Transverse colon (tissue), 4 donors: ENCODE data around the gene NEDD4L. TPM values are rescaled to one million over a fixed set of nuclear protein-coding genes. Genes with fewer than 3 reads are reported as not detected.
"Not testable (repeated sequence)": the region's sequence is repeated elsewhere in the genome, so short reads cannot be mapped to it uniquely, and the experiment has no call there.

Experiments
- DNase-seq: peaks from one replicate; pipeline ENCODE4 v3.0.0-alpha.2; 2019
- H3K27ac ChIP-seq, 4 donors: fragments of 200-600 bp; sonication (generic); 2 replicates each; pipeline ENCODE4 v1.5.1; 2016 to 2018; ENCODE audit warnings: inconsistent platforms in 4 of 4
- H3K27me3 ChIP-seq: fragments of 200-600 bp; sonication (generic); 2 replicates; pipeline ENCODE4 v1.5.1; 2017; ENCODE audit warnings: inconsistent platforms
- H3K36me3 ChIP-seq, 4 donors: fragments of 200-600 bp; sonication (generic); 2 replicates each; pipeline ENCODE4 v1.5.1; 2017 to 2019; ENCODE audit warnings: inconsistent platforms in 4 of 4
- H3K4me1 ChIP-seq, 4 donors: fragments of 200-600 bp; sonication (generic); 2 replicates each; pipeline ENCODE4 v1.5.1; 2017 to 2020; ENCODE audit warnings: inconsistent platforms in 4 of 4
- H3K4me3 ChIP-seq, 4 donors: fragments of 200-600 bp; sonication (generic); 1 replicate in 1 of 4; 2 replicates in 3 of 4; pipeline versions ENCODE4 v1.5.1 to v1.6.1; 2017 to 2019; ENCODE audit warnings: inconsistent platforms in 4 of 4
- H3K9me3 ChIP-seq, 2 donors: fragments of 200-600 bp; sonication (generic); 2 replicates each; pipeline ENCODE4 v1.5.1; 2017 to 2019; ENCODE audit warnings: inconsistent platforms in 2 of 2
- EP300 ChIP-seq: sonication (generic); formaldehyde crosslinking; IDR thresholded peaks from one replicate; pipeline ENCODE4 v1.6.1; 2017; ENCODE audit warnings: antibody characterized with exemption, low read depth
- POLR2A ChIP-seq: fragments of 450-650 bp; IDR thresholded peaks from one replicate; pipeline ENCODE4 v1.6.1; 2016; ENCODE audit warnings: antibody characterized with exemption, mild to moderate bottlenecking, moderate library complexity
- POLR2AphosphoS5 ChIP-seq, 3 donors: sonication (generic); formaldehyde crosslinking; IDR thresholded peaks; one replicate each; pipeline ENCODE4 v1.6.1; 2016; ENCODE audit warnings: antibody characterized with exemption in 3 of 3
- WGBS, 2 donors: methylation state at CpG; one replicate each; pipeline ENCODE4 v1.1.5; 2018; ENCODE audit warnings: low coverage in 1 of 2; 5-methylcytosine and 5-hydroxymethylcytosine counted together
- in situ Hi-C, 4 donors: fragments of 200-750 bp; cut with MboI; loops; one replicate each; pipeline versions ENCODE4 v1.15.0 to v1.15.1; 2017; ENCODE audit warnings: low sequenced_read_pairs in 3 of 4, low pct_ligation_motif_present in 1 of 4, low pct_unique_long_range_greater_than_20kb in 1 of 4
- intact Hi-C: fragments of 100-400 bp; cut with DNase I; formaldehyde crosslinking; loops from one replicate; pipeline ENCODE4 v1.15.1; 2023; ENCODE audit warnings: low total_unique reads
- total RNA-seq, 4 donors: library from RNA; depleted of rRNA; stranded (reverse); fragments of >200 nt; gene quantifications; one replicate each; pipeline ENCODE4 v1.1.0, GENCODE V29; 2016
- TF ChIP-seq, protein P1 (sequence below), 5 experiments: fragments of 200-600 bp in 3 of 5; fragments of 450-650 bp in 2 of 5; sonication (generic) in 3 of 5; IDR thresholded peaks; 1 replicate in 2 of 5; 2 replicates in 3 of 5; pipeline ENCODE4 v1.5.1; 2016 to 2017; ENCODE audit warnings: antibody characterized with exemption in 5 of 5, inconsistent platforms in 3 of 5, mild to moderate bottlenecking in 2 of 5, moderate library complexity in 1 of 5

Gene NEDD4L
- total RNA-seq, 4 donors from 2014 or later: 217 to 773 (median 305) TPM

DNA sequence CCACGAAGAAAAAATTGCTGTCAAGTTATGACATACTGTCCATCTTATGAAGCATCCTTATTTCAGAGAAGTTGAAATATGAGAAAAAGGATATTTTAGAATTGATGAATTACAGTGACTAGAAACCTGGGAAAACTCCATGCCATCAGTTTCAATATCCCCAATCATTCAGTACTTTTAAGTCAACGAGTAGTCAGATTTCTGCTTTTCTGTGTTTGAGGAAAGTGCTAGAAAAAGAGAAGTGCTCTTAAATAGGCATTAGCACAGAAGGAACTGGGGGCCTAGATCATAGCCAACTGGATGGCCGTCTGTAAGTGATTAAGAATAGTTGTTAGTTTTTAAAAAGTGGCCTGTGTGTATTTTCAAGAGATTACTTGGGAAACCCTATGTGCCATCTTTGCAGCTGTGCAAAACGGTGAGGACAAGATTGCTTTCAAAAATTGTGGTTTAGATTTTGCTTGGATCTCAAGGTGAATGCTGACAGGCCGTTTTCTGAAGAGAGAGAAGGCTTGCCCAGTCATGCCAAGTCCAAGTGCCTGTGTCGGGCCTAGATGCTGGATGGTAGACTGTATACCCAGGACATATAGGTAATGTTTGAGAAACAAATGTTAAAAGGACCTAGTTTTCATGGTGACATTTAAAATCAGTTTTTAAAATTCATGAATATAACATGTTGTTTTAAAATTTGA, 5.1 kb downstream of the NEDD4L start:
- H3K27me3 ChIP-seq: no peaks in the 10 kb centered on the region
- no peak for TF ChIP-seq POLR2A
- TF ChIP-seq EP300: no peak
- TF ChIP-seq, protein P1, sequence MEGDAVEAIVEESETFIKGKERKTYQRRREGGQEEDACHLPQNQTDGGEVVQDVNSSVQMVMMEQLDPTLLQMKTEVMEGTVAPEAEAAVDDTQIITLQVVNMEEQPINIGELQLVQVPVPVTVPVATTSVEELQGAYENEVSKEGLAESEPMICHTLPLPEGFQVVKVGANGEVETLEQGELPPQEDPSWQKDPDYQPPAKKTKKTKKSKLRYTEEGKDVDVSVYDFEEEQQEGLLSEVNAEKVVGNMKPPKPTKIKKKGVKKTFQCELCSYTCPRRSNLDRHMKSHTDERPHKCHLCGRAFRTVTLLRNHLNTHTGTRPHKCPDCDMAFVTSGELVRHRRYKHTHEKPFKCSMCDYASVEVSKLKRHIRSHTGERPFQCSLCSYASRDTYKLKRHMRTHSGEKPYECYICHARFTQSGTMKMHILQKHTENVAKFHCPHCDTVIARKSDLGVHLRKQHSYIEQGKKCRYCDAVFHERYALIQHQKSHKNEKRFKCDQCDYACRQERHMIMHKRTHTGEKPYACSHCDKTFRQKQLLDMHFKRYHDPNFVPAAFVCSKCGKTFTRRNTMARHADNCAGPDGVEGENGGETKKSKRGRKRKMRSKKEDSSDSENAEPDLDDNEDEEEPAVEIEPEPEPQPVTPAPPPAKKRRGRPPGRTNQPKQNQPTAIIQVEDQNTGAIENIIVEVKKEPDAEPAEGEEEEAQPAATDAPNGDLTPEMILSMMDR (IDR thresholded peaks at IDR 0.05): no peak
- no peak for TF ChIP-seq POLR2AphosphoS5 (IDR thresholded peaks at IDR 0.05)
- H3K27ac ChIP-seq: no peak overlapping the region
- peaks cover 0 to 17% (median 16%) of the 10 kb centered on the region in 4 donors for H3K4me1 ChIP-seq
- in situ Hi-C loops: loop anchor here in 2 of 4 donors (10.0 to 25.0 kb wide), 2 partner anchors 162 to 424 kb away; partner anchors contain the start of gene NARS1 (in 1 of the 2)
- no peak overlapping the region for H3K4me3 ChIP-seq
- H3K36me3 ChIP-seq: no peaks in the 10 kb centered on the region
- intact Hi-C loops: loop anchor here (5.0 to 10.0 kb wide), 2 partner anchors 128 to 306 kb away; no protein-coding TSS in a partner anchor
- no peak for DNase-seq
- WGBS, 2 donors: 79 to 86% methylated on average over 3 to 6 of the region's 6 CpGs
- H3K9me3 ChIP-seq: no peaks in the 10 kb centered on the region

- H3K27me3 ChIP-seq, DNase-seq, H3K36me3 ChIP-seq, intact Hi-C loops, H3K27ac ChIP-seq, H3K4me3 ChIP-seq, H3K9me3 ChIP-seq: not testable (repeated sequence)
- in situ Hi-C loops: loop anchor here in 2 of 4 donors (5.0 to 10.0 kb wide), 2 partner anchors 64 to 66 kb away; no protein-coding TSS in a partner anchor
- 94 to 100% methylated on average over 1 to 3 of the region's 3 CpGs for WGBS, 2 donors
- H3K4me1 ChIP-seq: peaks cover 0 to 13% (median 9%) of the 10 kb centered on the region in 4 donors
These were observed 6.9 kb downstream of the NEDD4L start for GRCh38 chr18:58050963-58051362.

DNA sequence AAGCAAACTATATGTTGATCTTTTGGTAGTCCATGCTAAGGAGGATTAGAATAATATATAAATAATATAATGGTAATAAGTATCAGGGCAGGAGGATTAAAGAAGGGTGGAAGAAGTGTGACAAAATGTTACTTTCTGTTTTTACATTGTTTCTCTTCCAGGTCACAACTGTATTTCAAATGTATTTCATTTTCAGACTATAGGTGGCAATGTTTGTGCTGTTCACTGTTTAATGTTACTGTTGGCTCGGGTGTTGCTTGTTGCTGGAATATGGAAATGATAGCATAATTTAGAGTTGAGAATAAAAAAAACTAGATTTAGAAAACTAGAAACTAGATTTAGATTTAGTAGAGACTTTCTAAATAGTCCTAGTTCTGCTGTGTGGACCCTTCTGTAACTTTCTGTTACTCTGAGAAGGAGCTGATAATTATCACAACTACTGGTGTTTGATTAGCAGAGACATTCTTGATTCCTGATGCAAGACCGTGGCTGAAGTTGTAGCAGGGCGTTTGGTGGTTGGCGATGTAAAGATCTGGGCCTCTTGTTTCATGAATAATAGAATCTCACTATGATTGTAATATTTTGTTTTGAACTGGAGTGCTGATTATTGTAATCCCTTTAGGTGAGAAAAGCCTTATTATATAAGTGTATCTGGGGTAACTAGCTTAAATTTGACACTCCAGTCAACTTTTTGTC, 7.9 kb downstream of the NEDD4L start:
- Histone ChIP-seq H3K27me3 (no peaks in the 10 kb centered on the region), H3K27ac (no peak overlapping the region), H3K36me3 (no peaks in the 10 kb centered on the region), H3K4me3 (no peak overlapping the region), H3K4me1 (peaks cover 0 to 4% (median under 1%) of the 10 kb centered on the region in 4 donors), H3K9me3 (no peaks in the 10 kb centered on the region)
- TF ChIP-seq POLR2A (no peak), EP300 (no peak)
- TF ChIP-seq, protein P1 (IDR thresholded peaks at IDR 0.05): peak in 4 of 5 experiments; percentile 25 to 37 (median 36)
- intact Hi-C loops (no loop called here), in situ Hi-C loops (loop anchor here in 2 of 4 donors (5.0 to 10.0 kb wide), 2 partner anchors 63 to 65 kb away; no protein-coding TSS in a partner anchor)
- WGBS, 2 donors: 47 to 50% methylated on average over 3 to 4 of the region's 4 CpGs
- no peak for DNase-seq

DNA sequence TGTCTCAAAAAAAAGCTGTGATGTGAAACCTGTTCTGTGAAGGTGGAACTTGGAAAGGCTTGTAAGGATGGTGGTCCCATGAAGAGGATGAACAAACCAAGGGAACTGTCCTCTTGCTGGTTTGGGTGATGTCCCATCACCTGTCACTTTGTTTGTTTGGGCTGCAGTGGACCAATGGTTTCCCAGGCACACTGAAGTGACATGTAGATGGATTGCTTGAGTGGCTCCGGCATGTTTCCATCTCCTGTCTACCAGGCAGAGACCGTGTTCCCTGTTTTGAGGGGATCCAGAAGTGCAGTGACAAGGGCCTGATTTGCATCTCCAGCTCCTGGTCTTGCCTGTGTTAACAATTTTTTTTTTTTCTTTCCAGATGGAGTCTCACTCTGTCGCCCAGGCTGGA, 8.9 kb downstream of the NEDD4L start:
- 86% methylated on average over 3 of the region's 3 CpGs; no CpG with 5 or more reads in 1 of the 2 donors for WGBS, 2 donors

More for the DNA sequence above, 8.9 kb downstream of the NEDD4L start:
- intact Hi-C loops: no loop called here
- peaks cover 0 to 3% (median 0%) of the 10 kb centered on the region in 4 donors for H3K4me1 ChIP-seq
- H3K27ac ChIP-seq: no peak overlapping the region
- H3K27me3 ChIP-seq: no peaks in the 10 kb centered on the region
- H3K9me3 ChIP-seq: no peaks in the 10 kb centered on the region
- no peak overlapping the region for H3K4me3 ChIP-seq
- no peaks in the 10 kb centered on the region for H3K36me3 ChIP-seq
- in situ Hi-C loops: loop anchor here in 2 of 4 donors (5.0 to 10.0 kb wide), 2 partner anchors 62 to 64 kb away; no protein-coding TSS in a partner anchor
- no peak for DNase-seq
- no peak for TF ChIP-seq POLR2AphosphoS5 (IDR thresholded peaks at IDR 0.05)
- TF ChIP-seq EP300: no peak
